LNCAP (cell line): Measurements from ENCODE around the gene GC.

ENCODE experiments used
- CTCF ChIP-seq: fragments of 450-650 bp; IDR thresholded peaks from 2 replicates; pipeline ENCODE4 v1.5.1; 2017; ENCODE audit warnings: mild to moderate bottlenecking

GC gene

GRCh38 chr4:71783972-71784371 is at the start of gene GC:
Gene GC, minus strand, starts transcription at chr4:71784079. Its CDS starts 61 bp downstream, at chr4:71784018.
- no peak for TF ChIP-seq CTCF

GRCh38 chr4:71833232-71833900 is 49.5 kb upstream of the GC start:
- no peak for TF ChIP-seq CTCF

- TF ChIP-seq CTCF, result no peak
Observed at GRCh38 chr4:71832049-71832448, 48.2 kb upstream of the GC start.

GRCh38 chr4:71830497-71831190 is 46.8 kb upstream of the GC start:
- no peak for TF ChIP-seq CTCF

GRCh38 chr4:71828470-71828869 is 44.6 kb upstream of the GC start:
- TF ChIP-seq CTCF, result no peak

- TF ChIP-seq CTCF, result no peak
Observed at GRCh38 chr4:71827826-71828225, 43.9 kb upstream of the GC start.

GRCh38 chr4:71816676-71817303 is 32.9 kb upstream of the GC start:
- TF ChIP-seq CTCF, result no peak
